Posterior vena cava (tissue), 2 donors: ENCODE data around the gene LPCAT1. TPM values are rescaled to one million over a fixed set of nuclear protein-coding genes. Genes with fewer than 3 reads are reported as not detected.
"Not testable (repeated sequence)": the region's sequence is repeated elsewhere in the genome, so short reads cannot be mapped to it uniquely, and the experiment has no call there.

Source experiments
- DNase-seq: peaks from one replicate; pipeline ENCODE4 v3.0.0-alpha.2; 2020; ENCODE audit warnings: low spot score
- intact Hi-C, 2 donors: fragments of 100-400 bp; cut with DNase I; formaldehyde crosslinking; loops; one replicate each; pipeline versions ENCODE4 v1.14.1 to v1.14.2; 2022 to 2023
- total RNA-seq, 2 donors: library from RNA; stranded (reverse); fragmentation: NEBNext Ultra II Directional; extraction: Animal tissue kit (Norgen Biotek cat#: 25700); gene quantifications; one replicate each; pipeline ENCODE4 v1.2.1, GENCODE V29; 2021
- donor health status: DM: yes; HTN: yes; CAD: no.
- donor health status: DM: yes; HTN: yes; CAD: no.

The LPCAT1 gene
- total RNA-seq, 2 donors from 2014 or later = 30.8 to 36.9 TPM

- no peak for DNase-seq
- intact Hi-C loops = no loop called here
Observed at GRCh38 chr5:1544294-1544961, 20.7 kb upstream of the LPCAT1 start.

DNA sequence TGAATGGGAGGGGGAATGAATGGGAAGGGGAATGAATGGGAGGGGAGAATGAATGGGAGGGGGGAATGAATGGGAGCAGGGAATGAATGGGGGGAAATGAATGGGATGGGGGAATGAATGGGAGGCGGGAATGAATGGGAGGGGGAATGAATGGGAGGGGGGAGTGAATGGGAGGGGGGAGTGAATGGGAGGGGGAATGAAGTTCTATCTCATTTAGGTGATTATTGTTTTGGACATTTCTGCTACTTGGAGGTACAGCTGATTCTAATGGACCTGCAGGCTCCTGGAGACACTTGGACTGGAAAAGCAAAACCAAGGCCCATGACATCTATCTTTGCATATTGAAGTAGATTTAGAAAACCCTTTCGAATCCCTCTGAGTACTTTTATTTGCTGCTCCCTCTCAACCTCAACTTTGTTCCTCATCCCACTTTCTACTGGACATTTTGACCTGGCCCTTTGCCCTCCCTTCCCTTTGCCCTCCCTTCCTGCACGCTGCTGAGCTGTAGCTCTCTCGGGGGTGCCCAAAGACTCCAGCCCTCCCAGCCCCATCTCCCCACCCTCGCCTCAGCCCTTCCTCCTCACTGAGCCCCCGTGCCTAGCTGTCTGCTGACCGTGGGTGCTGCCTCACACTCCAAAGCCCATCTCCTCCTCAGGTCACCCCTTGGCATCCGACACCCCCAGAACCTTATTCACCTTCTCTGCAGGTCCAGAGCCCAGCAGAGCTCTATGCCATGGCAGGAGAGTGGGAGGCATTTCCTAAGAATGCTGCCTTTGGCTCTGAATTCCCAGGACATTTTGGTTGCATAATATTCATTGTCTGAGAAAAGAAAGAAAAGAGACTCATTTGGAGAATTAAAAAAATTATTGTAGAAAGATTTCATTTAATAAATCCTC, 19.9 kb upstream of the LPCAT1 start:
- intact Hi-C loops = no loop called here
- no peak for DNase-seq

- intact Hi-C loops = no loop called here
- DNase-seq = no peak
Observed at GRCh38 chr5:1542781-1543180, 19.0 kb upstream of the LPCAT1 start.

DNA sequence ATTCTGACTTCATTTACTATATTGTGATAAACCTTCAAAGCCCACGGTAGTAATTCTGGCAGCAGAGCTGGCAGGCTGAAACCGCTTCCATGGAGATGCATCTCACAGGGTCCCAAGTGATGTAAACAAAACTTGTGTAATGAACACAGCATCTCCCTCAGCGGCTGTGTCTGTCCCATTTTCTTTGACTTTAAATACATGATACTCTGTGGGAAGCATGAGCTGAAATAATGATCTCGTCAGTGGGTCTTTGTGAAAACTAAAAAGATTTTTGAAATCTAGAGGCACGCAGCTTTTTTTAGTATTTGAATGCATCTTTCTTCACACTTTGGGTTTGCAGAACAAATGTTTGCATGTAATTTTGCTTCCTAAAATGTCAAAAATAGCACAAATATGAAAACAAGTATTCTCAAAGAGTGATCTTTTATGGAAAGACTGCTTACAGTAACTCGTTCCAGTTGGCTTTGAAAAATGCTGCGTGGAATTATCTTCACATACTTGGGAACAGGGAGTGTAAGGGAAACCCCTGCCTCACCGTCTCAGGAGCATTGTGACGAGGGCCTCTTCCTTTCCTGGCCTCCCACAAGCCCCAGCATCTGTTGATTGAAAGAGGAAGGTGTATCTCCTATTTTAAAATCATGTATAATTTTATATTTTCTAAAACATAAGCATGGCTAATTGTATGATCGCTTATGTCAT, 18.1 kb upstream of the LPCAT1 start:
- no peak for DNase-seq
- intact Hi-C loops = no loop called here

DNA sequence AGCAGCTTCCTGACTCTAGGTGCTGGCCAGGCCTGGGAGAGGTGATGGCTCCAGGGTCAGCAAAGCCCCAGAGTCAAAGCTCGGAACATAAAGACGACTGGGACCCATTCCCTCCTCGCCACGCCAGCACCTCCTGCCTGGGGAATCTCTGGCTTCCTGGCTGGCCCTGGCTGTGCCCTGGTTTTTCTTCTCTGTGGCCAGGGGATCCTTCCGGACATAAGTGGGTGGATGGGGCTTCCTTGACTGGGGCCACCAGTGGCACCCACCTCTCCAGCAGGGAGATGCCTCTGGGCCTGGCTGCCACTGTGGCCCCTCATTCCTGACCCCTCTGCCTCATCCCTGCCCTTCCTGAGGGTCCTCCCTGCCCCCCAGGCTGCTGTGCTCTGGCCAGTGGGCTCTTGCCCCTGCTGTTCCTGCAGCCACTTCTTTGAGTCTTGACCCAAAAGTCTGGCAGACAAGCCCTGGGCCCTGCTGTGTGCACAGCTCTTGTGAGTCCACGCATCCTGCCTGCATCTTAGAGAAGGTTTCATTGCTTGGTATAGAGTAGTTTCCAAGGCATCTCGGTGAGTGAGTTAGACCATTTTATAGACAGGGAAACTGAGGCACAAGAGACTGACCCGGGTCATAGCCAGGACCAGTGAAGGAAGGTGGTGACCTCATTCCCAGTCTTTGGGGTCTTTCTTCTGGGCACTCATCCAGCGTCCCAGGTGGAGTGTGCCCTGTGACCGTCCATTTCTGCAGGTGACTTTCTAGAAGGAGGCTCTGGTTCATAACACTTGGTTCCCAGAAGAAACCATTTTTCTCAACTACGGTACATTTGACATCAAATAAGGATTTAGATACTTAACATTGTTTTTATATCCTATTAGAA, 17.3 kb upstream of the LPCAT1 start:
- intact Hi-C loops = no loop called here
- no peak for DNase-seq

DNA sequence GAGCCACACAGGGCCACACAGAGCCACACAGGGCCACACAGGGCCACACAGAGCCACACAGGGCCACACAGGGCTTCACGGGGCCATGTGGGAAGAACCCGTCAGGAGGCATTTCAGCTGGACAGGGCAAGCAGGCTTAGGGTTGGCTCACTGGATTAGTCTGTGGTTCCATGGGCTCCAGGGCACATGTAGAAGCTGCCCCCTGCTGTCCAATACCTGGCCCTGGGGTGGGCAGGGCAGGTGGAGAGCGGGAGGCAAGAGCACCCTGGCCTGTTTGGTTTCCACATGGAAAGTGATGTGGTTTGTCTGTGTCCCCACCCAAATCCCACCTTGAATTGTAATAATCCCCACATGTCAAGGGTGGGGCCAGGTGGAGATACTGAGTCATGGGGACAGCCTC, 16.4 kb upstream of the LPCAT1 start:
- no peak for DNase-seq
- intact Hi-C loops = no loop called here

DNA sequence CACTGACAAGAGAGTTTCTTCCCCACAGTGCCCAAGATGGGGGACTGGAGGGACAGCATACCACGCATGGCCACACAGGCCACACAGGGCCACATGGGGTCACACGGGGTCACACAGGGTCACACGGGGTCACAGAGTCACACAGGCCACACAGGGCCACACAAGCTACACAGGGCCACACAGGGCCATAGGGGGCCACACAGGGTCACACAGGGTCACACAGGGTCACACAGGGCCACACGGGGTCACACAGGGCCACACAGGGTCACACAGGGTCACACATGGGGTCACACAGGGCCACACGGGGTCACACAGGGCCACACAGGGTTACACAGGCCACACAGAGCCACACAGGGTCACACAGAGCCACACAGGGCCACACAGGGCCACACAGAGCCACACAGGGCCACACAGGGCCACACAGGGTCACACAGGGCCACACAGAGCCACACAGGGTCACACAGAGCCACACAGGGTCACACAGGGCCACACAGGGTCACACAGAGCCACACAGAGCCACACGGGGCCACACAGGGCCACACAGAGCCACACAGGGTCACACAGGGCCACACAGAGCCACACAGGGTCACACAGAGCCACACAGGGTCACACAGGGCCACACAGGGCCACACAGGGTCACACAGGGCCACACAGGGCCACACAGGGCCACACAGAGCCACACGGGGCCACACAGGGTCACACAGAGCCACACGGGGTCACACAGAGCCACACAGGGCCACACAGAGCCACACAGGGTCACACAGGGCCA, 15.8 kb upstream of the LPCAT1 start:
- intact Hi-C loops = not testable (repeated sequence)
- DNase-seq = peak; percentile 55

- DNase-seq = peak; percentile 32
- intact Hi-C loops = no loop called here
Observed at GRCh38 chr5:1538741-1539392, 15.1 kb upstream of the LPCAT1 start.

GRCh38 chr5:1538276-1538675, 14.5 kb upstream of the LPCAT1 start:
- DNase-seq = peak; percentile 42
- intact Hi-C loops = no loop called here

GRCh38 chr5:1537603-1538154, 13.9 kb upstream of the LPCAT1 start:
- intact Hi-C loops = no loop called here
- DNase-seq = peak; percentile 26

DNA sequence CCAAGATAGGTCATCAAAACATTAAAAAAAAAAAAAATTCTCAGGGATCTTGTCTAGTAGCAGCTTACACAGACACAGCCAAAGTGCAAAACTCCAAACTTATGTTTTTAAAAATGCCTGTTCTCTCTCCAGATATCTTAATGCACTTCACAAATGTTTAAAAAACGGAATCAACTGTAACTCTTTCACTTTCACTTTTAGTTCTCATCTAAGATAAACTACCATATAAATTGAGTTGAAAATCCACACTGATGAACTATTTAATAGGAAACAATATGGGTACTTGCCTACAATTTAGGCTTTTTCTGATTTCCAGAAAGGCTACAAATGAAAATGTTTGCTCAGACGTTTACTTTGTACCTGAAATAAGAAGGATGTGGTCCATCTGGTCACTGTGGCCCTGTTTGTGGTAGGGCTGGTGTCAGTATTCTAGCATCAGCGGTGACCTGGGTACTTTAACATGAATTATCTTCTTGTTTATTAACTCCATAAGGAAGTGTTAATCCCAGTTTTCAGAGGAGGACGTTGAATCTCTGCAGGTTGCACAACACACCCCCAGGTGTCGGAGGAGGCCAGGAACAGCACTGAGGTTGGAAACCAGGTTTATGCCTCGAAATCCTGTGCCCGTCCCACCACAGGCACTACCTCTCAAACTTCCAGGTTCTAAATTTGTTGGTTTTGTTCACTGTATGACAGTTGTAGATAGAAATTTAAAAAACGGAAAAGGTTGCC, 13.3 kb upstream of the LPCAT1 start:
- DNase-seq = peak; percentile 9
- intact Hi-C loops = no loop called here

GRCh38 chr5:1536322-1536845, 12.6 kb upstream of the LPCAT1 start:
- DNase-seq = peak; percentile 64
- intact Hi-C loops = no loop called here

DNA sequence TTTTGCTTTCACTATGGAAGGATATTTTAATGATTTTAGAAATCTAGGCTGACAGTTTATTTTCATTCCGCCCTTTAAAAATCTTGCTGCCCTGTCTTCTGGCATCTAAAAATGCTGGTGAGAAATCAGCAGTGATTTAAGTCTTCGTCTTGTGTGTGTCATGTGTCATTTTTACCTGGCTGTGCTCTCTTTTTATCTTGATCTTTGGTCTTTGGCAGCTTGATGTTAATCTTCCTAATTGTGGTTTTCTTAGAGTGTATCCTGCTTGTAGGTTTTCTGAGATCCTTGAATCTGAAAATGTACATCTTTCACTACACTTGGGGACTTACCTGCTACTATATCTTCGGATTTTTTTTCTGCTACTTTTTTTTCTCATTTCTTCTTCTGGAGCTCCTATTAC, 11.9 kb upstream of the LPCAT1 start:
- DNase-seq = no peak
- intact Hi-C loops = no loop called here

DNA sequence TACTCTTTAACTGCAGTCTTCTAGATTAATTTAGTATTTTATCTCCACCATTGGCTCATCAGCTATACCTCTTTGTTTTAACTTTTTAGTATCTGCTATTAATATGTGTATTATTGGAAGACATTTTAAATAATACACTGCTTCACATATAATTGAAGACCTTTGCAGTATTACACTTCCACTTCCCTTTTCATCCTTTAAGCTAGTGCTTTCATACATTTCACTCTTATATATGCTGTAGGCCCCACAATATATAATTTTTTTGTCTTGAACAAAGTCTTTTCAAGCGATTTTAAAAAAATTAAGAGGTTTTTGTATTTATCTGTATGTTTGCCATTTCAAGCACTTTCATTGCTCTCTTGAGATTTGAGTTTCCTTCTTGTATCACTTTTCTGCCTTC, 8.6 kb upstream of the LPCAT1 start:
- no peak for DNase-seq
- intact Hi-C loops = loop anchor here in 1 of 2 donors (5.0 kb wide), 1 partner anchor 1120 kb away; no protein-coding TSS in a partner anchor

DNA sequence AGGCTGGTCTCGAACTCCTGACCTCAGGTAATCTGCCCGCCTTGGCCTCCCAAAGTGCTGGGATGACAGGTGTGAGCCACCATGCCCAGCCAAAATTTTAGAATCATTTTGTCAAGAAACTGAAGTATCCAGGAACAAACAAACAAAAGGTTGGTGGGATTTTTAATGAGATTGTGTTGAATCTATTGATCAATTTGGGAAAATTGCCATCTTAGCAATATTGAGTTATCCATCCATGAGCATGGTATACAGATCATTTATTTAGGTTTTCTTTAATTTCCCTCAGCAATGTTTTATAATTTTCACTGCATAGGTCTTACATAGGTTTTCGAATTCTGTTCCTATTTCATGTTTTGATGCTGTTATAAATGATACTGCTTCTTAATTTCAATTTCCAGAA, 5.7 kb upstream of the LPCAT1 start:
- no peak for DNase-seq
- intact Hi-C loops = no loop called here

- peak; percentile 37 for DNase-seq
- intact Hi-C loops = no loop called here
Observed at GRCh38 chr5:1527533-1528205, 3.9 kb upstream of the LPCAT1 start.
